ENCODE data around the gene TBC1D20.
A peak's percentile ranks its signal among the peaks of the same experiment; 100 is the strongest.
"Not testable (repeated sequence)": the region's sequence is repeated elsewhere in the genome, so short reads cannot be mapped to it uniquely, and the experiment has no call there.

The TBC1D20 gene

GRCh38 chr20:400454-401275 lies 61.7 kb downstream of the TBC1D20 start:
- no peak for DNase-seq (ENCODE audit: low spot score)

GRCh38 chr20:400128-400453 lies 62.2 kb downstream of the TBC1D20 start:
- DNase-seq (ENCODE audit: low spot score): no peak

GRCh38 chr20:399182-399707 lies 63.1 kb downstream of the TBC1D20 start:
- DNase-seq (ENCODE audit: low spot score): no peak

GRCh38 chr20:397432-398237 lies 64.7 kb downstream of the TBC1D20 start:
- no peak for DNase-seq (ENCODE audit: low spot score)

GRCh38 chr20:396619-397431 lies 65.5 kb downstream of the TBC1D20 start:
- DNase-seq (ENCODE audit: low spot score): no peak

GRCh38 chr20:396252-396618 lies 66.1 kb downstream of the TBC1D20 start:
- no peak for DNase-seq (ENCODE audit: low spot score)

- DNase-seq (ENCODE audit: low spot score): not testable (repeated sequence)
Observed at GRCh38 chr20:393296-393695, 69.0 kb downstream of the TBC1D20 start.

- peak; percentile 55 for DNase-seq (ENCODE audit: low spot score)
Observed at GRCh38 chr20:391041-391711, 71.2 kb downstream of the TBC1D20 start.

GRCh38 chr20:389220-389619 lies 73.1 kb downstream of the TBC1D20 start:
- no peak for DNase-seq (ENCODE audit: low spot score)

GRCh38 chr20:388034-388994 lies 74.0 kb downstream of the TBC1D20 start:
- no peak for DNase-seq (ENCODE audit: low spot score)

- DNase-seq (ENCODE audit: low spot score): no peak
Observed at GRCh38 chr20:387520-387919, 74.8 kb downstream of the TBC1D20 start.

- DNase-seq (ENCODE audit: low spot score): not testable (repeated sequence)
Observed at GRCh38 chr20:386634-387033, 75.7 kb downstream of the TBC1D20 start.

All from RKO (cell line).